ENCODE measurements around the gene POU4F2. TPM values are rescaled to one million over a fixed set of nuclear protein-coding genes. Genes with fewer than 3 reads are reported as not detected.

The POU4F2 gene
- total RNA-seq, 1 experiment from 2014 or later: not detected

GRCh38 chr4:146674829-146675570 is 36.3 kb downstream of the POU4F2 start:
- H3K27ac ChIP-seq (ENCODE audit: low read depth, low read length): no peak overlapping the region
- ChIA-PET POLR2A (no interaction called here), CTCF (no interaction called here), RAD21 (ENCODE audit: low non-redundant PET in 1 of 2, low total read pairs in 2 of 2, uncharacterized antibody in 2 of 2, unreplicated experiment in 2 of 2) (no interaction called here)
- no peaks in the 10 kb centered on the region for H3K36me3 ChIP-seq (ENCODE audit: control insufficient read depth in 1 of 2, insufficient read depth in 2 of 2, low read length in 2 of 2)
- no peak overlapping the region for H3K4me3 ChIP-seq (replicated peaks in 1 of 2; ENCODE audit: low read depth in 1 of 2, low read length in 2 of 2)
- H4K20me1 ChIP-seq (ENCODE audit: insufficient read depth): no peaks in the 10 kb centered on the region
- H2AFZ ChIP-seq (ENCODE audit: low read depth, low read length, poor library complexity, severe bottlenecking): no peak overlapping the region
- no peaks in the 10 kb centered on the region for H3K79me2 ChIP-seq (ENCODE audit: insufficient read depth, low read length)
- no peaks in the 10 kb centered on the region for H3K9me3 ChIP-seq (ENCODE audit: control insufficient read depth in 1 of 2, insufficient read depth in 1 of 2, low read depth in 1 of 2, low read length in 2 of 2)
- H3K9ac ChIP-seq (ENCODE audit: low read length): no peak overlapping the region
- no peak for DNase-seq (ENCODE audit: low read depth, low spot score)
- no peak for ATAC-seq
- H3K4me1 ChIP-seq (ENCODE audit: control insufficient read depth in 1 of 2, insufficient read depth in 2 of 2, low read length in 2 of 2): no peaks in the 10 kb centered on the region
- no peaks in the 10 kb centered on the region for H3K9me2 ChIP-seq (ENCODE audit: insufficient read depth)
- no TSS peak for BruUV-seq (replicated peaks)
- H3K4me2 ChIP-seq (ENCODE audit: low read length): no peak overlapping the region
- H3K27me3 ChIP-seq (ENCODE audit: insufficient read depth, low read length): peaks cover 5% of the 10 kb centered on the region; the same call in 1 of the 2 replicates
- no peak for TF ChIP-seq YY1 (IDR thresholded peaks at IDR 0.05; ENCODE audit: extremely low read depth, insufficient replicate concordance, low read depth, low read length)
- no peak for TF ChIP-seq RAD21 (IDR thresholded peaks at IDR 0.05; ENCODE audit: low read depth)
- TF ChIP-seq POLR2AphosphoS5 (IDR thresholded peaks at IDR 0.05; ENCODE audit: low read depth, low read length): no peak
- no peak for TF ChIP-seq CBX3 (IDR thresholded peaks at IDR 0.05; ENCODE audit: low read depth)
- TF ChIP-seq TCF7L2 (IDR thresholded peaks at IDR 0.05; ENCODE audit: borderline replicate concordance, extremely low read depth, insufficient read depth, insufficient read length): no peak
- TF ChIP-seq ZFX (IDR thresholded peaks at IDR 0.05): no peak
- no peak for TF ChIP-seq JUND (IDR thresholded peaks at IDR 0.05)
- no peak for TF ChIP-seq ATF3 (IDR thresholded peaks at IDR 0.05)
- TF ChIP-seq MAX (IDR thresholded peaks at IDR 0.05): no peak
- TF ChIP-seq EZH2 (IDR thresholded peaks at IDR 0.05): no peak
- TF ChIP-seq SP1 (IDR thresholded peaks at IDR 0.05; ENCODE audit: low read depth): no peak
- TF ChIP-seq REST (IDR thresholded peaks at IDR 0.05; ENCODE audit: low read depth): no peak
- TF ChIP-seq EZH2phosphoT487 (IDR thresholded peaks at IDR 0.05; ENCODE audit: borderline replicate concordance): no peak
- no peak for TF ChIP-seq EGR1 (IDR thresholded peaks at IDR 0.05; ENCODE audit: low read depth)
- no peak for TF ChIP-seq ZBTB33 (IDR thresholded peaks at IDR 0.05; ENCODE audit: extremely low read depth, insufficient replicate concordance, low read length)
- TF ChIP-seq SRF (IDR thresholded peaks at IDR 0.05; ENCODE audit: low read depth): no peak
- no peak for TF ChIP-seq POLR2A (IDR thresholded peaks at IDR 0.05; ENCODE audit: borderline replicate concordance, extremely low read depth, insufficient read depth, insufficient read length)
- TF ChIP-seq ZNF274 (IDR thresholded peaks at IDR 0.05; ENCODE audit: low read depth, low read length): no peak
- no peak for TF ChIP-seq SIN3A (IDR thresholded peaks at IDR 0.05; ENCODE audit: low read depth)
- TF ChIP-seq CEBPB (IDR thresholded peaks at IDR 0.05; ENCODE audit: low read depth): no peak
- intact Hi-C loops (cut with micrococcal nuclease): no loop called here

Data from HCT116 (cell line).